K562 (cell line): ENCODE results near the gene WDR76. TPM values are rescaled to one million over a fixed set of nuclear protein-coding genes. Genes with fewer than 3 reads are reported as not detected.
A peak's percentile ranks its signal among the peaks of the same experiment; 100 is the strongest.

Experiments used
- CAMTA2 ChIP-seq: fragments of 250-450 bp; sonication (Bioruptor Pico); conservative IDR thresholded peaks from 2 replicates; pipeline ENCODE4 v1.5.1; 2022
- NBN ChIP-seq: fragments of 450-650 bp; IDR thresholded peaks from 2 replicates; pipeline ENCODE4 v1.6.1; 2016; ENCODE audit warnings: low read depth, mild to moderate bottlenecking
- NCOA1 ChIP-seq: fragments of 450-650 bp; IDR thresholded peaks from 2 replicates; pipeline ENCODE4 v1.6.1; 2016; ENCODE audit warnings: low read depth
- NFRKB ChIP-seq: fragments of 450-650 bp; IDR thresholded peaks from 2 replicates; pipeline ENCODE4 v1.6.1; 2016; ENCODE audit warnings: low read depth
- PRMT5 ChIP-seq: sonication (generic); formaldehyde crosslinking; IDR thresholded peaks from 2 replicates; pipeline ENCODE4 v1.5.0; 2020; ENCODE audit warnings: missing genetic modification reagents
- RBBP5 ChIP-seq: fragments of 200-600 bp; sonication (generic); IDR thresholded peaks from 2 replicates; pipeline ENCODE4 v1.6.1; 2012; ENCODE audit warnings: borderline replicate concordance, mild to moderate bottlenecking, low read length, control low read depth, inconsistent platforms; ENCODE audit not compliant: insufficient read depth, poor library complexity, severe bottlenecking
- RNF2 ChIP-seq: sonication (generic); IDR thresholded peaks from 2 replicates; pipeline ENCODE4 v1.6.1; 2016
- SMARCA5 ChIP-seq: fragments of 450-650 bp; IDR thresholded peaks from 2 replicates; pipeline ENCODE4 v1.6.1; 2016
- TCF7 ChIP-seq: sonication (generic); IDR thresholded peaks from 2 replicates; pipeline ENCODE4 v1.6.1; 2016; ENCODE audit warnings: antibody characterized with exemption, borderline replicate concordance
- ZNF143 ChIP-seq: sonication (generic); formaldehyde crosslinking; IDR thresholded peaks from 2 replicates; pipeline ENCODE4 v1.9.0; 2022; ENCODE audit warnings: mild to moderate bottlenecking, missing genetic modification reagents
- polyA plus RNA-seq, 8 experiments: library from polyadenylated mRNA; depleted of rRNA in 4 of 8; stranded (reverse) in 5 of 8; unstranded in 3 of 8; fragments of >200 nt; fragmentation: Nextera tagmentation in 2 of 8; fragmentation: Illumina TruSeq in 1 of 8; extraction: Ambion mirVana in 2 of 8; extraction: Trizol in 1 of 8; gene quantifications; 2 replicates each; pipeline versions ENCODE4 v1.2.1 to v1.2.3, GENCODE V29; 2011 to 2014; ENCODE audit warnings: inconsistent platforms in 1 of 8, missing spikeins in 1 of 8
- total RNA-seq, 7 experiments: library from RNA; depleted of rRNA in 6 of 7; stranded (reverse); fragments of >200 nt in 6 of 7; fragmentation: Illumina TruSeq in 2 of 7; extraction: Trizol in 2 of 7; gene quantifications; 2 replicates each; pipeline versions ENCODE4 v1.2.1 to v1.2.3, GENCODE V29; 2011 to 2021; ENCODE audit warnings: low replicate concordance in 1 of 7
- TF ChIP-seq, protein P1 (sequence below), 2 experiments: fragments of 450-650 bp in 1 of 2; sonication (generic) in 1 of 2; formaldehyde crosslinking in 1 of 2; IDR thresholded peaks in 1 of 2; conservative IDR thresholded peaks in 1 of 2; 2 replicates each; pipeline versions ENCODE4 v1.6.1 to v1.8.1; 2016 to 2023; ENCODE audit warnings: mild to moderate bottlenecking in 2 of 2, moderate library complexity in 2 of 2, inconsistent platforms in 1 of 2, missing genetic modification reagents in 1 of 2
- TF ChIP-seq, protein P2 (sequence below): fragments of 250-450 bp; sonication (Bioruptor Pico); IDR thresholded peaks from 2 replicates; pipeline ENCODE4 v1.4.0; 2020; ENCODE audit warnings: borderline replicate concordance
- TF ChIP-seq, protein P3 (sequence below): fragments of 450-650 bp; IDR thresholded peaks from 2 replicates; pipeline ENCODE4 v1.6.1; 2016; ENCODE audit warnings: low read depth, mild to moderate bottlenecking, moderate library complexity
- TF ChIP-seq, protein P4 (sequence below): sonication (generic); formaldehyde crosslinking; IDR thresholded peaks from 2 replicates; pipeline ENCODE4 v1.4.0; 2020; ENCODE audit warnings: mild to moderate bottlenecking, missing genetic modification reagents

WDR76 gene
- total and polyA plus RNA-seq, 9 of the 15 experiments (the other 6 are each of a cell fraction or from before 2014, with no cell fraction given) = 9.8 to 69.5 (median 44.4) TPM

DNA sequence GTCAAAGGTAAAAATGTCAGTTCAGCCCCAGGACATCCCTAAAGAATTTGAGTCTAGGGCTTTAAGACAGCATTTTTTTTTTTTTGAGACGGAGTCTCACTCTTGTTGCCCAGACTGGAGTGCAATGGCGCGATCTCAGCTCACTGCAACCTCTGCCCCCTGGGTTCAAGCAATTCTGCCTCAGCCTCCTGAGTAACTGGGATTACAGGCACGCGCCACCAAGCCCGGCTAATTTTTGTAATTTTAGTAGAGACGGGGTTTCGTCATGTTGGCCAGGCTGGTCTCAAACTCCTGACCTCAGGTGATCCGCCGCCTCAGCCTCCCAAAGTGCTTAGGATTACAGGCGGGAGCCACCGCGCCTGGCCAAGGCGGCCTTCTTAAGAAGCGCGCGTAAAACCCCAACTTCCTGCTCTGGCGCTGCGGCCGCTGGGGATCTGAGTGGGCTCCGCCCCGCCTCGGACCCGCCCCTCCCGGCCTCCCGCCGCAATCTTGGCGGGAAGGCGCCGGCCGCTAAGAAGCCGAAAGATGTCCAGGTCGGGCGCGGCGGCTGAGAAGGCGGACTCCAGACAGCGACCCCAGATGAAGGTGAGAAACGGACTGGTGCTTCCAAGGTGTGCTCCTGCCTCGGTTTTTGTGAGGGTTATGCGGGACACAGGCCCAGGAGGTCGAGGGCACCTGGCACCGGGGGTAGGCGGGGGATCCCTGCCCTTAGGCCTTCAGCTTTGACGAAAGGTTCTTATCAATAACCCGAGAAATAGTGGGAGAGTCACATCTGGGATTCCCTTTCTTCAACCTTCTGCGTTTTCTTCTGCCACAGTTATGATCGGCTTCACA lies at the start of gene WDR76 (continued):
- TF ChIP-seq, protein P1, sequence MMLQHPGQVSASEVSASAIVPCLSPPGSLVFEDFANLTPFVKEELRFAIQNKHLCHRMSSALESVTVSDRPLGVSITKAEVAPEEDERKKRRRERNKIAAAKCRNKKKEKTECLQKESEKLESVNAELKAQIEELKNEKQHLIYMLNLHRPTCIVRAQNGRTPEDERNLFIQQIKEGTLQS (IDR thresholded peaks at IDR 0.05) = peak; percentile 52; the same call in 1 of the 2 replicates
- TF ChIP-seq, protein P1 (CRISPR knock-in tag; conservative IDR thresholded peaks at IDR 0.05) = peak; percentile 67; the same call in 1 of the 2 replicates
- TF ChIP-seq, protein P2, sequence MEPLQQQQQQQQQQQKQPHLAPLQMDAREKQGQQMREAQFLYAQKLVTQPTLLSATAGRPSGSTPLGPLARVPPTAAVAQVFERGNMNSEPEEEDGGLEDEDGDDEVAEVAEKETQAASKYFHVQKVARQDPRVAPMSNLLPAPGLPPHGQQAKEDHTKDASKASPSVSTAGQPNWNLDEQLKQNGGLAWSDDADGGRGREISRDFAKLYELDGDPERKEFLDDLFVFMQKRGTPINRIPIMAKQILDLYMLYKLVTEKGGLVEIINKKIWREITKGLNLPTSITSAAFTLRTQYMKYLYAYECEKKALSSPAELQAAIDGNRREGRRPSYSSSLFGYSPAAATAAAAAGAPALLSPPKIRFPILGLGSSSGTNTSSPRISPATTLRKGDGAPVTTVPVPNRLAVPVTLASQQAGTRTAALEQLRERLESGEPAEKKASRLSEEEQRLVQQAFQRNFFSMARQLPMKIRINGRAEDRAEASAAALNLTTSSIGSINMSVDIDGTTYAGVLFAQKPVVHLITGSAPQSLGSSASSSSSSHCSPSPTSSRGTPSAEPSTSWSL (CRISPR knock-in tag) = no peak
- TF ChIP-seq NFRKB (peak; percentile 86), RNF2 (peak; percentile 70), NBN (peak; percentile 70; the same call in 1 of the 2 replicates), CAMTA2 (no peak), ZNF143 (CRISPR knock-in tag) (no peak; the same call in 1 of the 2 replicates), SMARCA5 (no peak; the same call in 1 of the 2 replicates), NCOA1 (0 out of 2 replicates have a peak, but pooled peaks have one; percentile 23), PRMT5 (CRISPR knock-in tag) (no peak), TCF7 (no peak), RBBP5 (peak; percentile 81)
- TF ChIP-seq, protein P3, sequence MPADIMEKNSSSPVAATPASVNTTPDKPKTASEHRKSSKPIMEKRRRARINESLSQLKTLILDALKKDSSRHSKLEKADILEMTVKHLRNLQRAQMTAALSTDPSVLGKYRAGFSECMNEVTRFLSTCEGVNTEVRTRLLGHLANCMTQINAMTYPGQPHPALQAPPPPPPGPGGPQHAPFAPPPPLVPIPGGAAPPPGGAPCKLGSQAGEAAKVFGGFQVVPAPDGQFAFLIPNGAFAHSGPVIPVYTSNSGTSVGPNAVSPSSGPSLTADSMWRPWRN = peak; percentile 26; the same call in 1 of the 2 replicates
- TF ChIP-seq, protein P4, sequence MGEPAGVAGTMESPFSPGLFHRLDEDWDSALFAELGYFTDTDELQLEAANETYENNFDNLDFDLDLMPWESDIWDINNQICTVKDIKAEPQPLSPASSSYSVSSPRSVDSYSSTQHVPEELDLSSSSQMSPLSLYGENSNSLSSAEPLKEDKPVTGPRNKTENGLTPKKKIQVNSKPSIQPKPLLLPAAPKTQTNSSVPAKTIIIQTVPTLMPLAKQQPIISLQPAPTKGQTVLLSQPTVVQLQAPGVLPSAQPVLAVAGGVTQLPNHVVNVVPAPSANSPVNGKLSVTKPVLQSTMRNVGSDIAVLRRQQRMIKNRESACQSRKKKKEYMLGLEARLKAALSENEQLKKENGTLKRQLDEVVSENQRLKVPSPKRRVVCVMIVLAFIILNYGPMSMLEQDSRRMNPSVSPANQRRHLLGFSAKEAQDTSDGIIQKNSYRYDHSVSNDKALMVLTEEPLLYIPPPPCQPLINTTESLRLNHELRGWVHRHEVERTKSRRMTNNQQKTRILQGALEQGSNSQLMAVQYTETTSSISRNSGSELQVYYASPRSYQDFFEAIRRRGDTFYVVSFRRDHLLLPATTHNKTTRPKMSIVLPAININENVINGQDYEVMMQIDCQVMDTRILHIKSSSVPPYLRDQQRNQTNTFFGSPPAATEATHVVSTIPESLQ = peak; percentile 97
